HT1080 (cell line): ENCODE measurements around the gene GDF9. TPM values are rescaled to one million over a fixed set of nuclear protein-coding genes. Genes with fewer than 3 reads are reported as not detected.
"Not testable (repeated sequence)": the region's sequence is repeated elsewhere in the genome, so short reads cannot be mapped to it uniquely, and the experiment has no call there.

Experiments used
- DNase-seq: peaks from one replicate; pipeline ENCODE4 v3.0.0-alpha.2; 2015; ENCODE audit warnings: low read depth
- total RNA-seq: library from RNA; depleted of rRNA; stranded (reverse); fragments of >200 nt; shearing (Covaris generic); gene quantifications from 2 replicates; pipeline ENCODE4 v1.2.3, GENCODE V29; 2014

Gene GDF9
- total RNA-seq, 1 experiment from 2014 or later = 0.21 TPM

DNA sequence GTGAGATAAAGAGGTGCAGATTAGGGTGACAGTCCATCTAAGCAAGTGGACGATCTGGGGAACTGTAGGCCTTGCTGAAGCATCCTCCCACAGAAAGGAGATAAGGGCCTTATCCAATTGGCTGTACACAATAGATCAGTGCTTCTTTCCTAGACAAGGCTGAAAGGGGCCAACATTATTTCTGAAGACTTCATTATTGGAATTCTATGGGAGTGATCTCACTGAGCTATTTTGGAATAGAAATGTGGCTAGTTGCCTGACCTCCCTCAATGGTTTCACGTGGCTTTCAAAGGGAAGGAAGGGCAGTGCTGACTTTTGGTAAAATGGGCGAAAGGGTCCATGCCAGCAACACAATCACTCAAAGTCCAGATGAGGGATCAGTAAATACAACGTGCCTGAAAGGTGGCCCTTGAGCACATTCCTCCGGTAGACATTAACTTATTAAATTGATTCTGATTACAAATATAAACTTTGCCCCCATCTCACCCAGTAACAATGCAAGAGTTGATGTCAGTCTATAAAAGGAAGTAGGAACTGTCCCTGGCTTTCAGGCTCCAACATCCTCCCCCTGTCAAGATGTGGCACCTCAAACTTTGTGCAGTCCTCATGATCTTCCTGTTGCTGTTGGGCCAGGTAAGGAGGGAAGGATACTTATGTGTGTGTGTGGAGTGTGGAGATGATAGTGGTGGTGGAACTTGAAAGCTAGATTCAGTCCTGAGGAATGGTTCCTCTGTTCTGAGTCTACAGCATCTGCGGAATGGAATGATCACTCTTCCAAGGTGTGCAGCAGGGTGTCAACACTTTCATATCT, 7.1 kb upstream of the GDF9 start, which contains the start of gene LEAP2:
Gene LEAP2 (plus strand): TSS at position 550 of the 811 bp plus-strand sequence. CDS start 27 bp downstream, at position 577.
- no peak for DNase-seq

- no peak for DNase-seq
These were observed 6.5 kb upstream of the GDF9 start for GRCh38 chr5:132872788-132873118.

DNA sequence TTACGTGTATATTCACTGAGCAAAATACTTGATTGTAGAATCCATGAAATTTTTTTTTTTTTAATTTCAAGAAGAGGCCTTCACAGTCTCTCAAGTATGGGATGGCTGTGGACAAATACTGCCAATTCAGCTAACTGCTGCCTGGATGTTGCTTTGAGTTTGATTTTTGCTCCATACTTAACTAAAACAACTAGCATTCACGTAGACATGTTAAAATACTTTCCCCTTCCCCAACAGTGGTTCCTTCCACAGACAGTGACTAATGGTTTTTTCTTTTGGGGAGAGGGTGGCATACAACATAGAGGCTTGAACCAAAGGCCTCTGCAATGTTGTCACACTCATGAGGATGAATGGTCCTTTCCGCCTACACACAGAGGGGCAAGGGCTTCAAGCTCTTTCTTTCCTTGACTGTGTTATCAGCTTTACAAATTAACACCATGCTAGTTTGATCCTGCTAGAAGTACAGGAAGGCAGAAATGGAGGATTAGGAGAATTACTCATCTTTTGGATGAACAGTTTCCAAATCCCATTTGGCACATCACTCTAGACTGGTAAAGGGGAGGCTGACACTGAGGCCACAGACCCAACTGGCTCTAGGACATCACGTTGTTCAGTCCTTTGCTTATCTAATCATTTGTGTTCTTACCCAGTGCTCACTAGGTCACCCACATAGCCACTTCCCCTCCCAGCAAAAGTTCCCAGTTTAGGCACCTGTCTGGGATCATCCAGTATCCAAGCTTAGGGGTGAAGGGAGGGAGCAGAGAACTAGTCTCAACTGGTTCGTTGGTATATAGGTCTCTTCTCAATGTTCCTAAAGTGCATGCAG, 5.4 kb upstream of the GDF9 start:
- DNase-seq = no peak

- no peak for DNase-seq
These were observed 4.5 kb upstream of the GDF9 start for GRCh38 chr5:132870801-132871200.

DNA sequence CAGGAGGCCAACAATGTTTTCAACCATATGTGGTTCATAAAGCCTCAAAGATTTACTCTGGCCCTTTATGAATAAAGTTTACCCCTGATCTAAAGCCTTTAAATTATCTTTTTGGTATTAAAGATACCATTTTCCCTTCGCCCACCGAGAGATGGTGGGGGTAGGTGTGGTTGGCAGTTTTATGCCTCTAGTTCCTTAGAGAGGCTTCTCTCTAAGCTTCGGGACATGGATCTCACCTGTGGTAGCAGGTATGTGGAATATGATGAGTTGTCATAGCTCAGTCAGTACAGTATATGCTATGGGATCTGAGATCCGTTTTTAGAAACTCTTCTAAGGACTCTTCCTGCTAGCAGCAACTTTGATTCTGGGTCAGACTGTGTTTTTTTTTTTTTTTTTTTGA, 2.5 kb upstream of the GDF9 start:
- DNase-seq = no peak

DNA sequence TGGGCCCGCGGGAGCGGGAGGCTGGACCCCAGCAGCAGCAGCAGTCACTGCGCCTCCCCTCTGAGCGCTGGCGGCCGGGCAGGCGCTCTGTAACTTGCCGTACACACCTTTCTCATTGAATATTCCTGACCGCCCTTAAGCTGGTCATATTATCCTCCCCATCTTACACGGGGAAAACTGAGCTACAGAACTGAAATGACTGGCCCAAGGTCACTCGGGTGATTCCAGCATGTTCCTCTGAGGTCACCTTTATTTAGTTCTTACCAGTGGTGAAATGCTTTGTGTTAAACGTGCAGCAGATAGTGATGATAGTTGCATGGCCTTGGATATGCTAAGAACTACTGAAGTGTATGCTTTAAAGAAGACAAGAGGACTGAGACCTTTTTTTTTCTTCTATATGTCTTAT, 780 bp upstream of the GDF9 start:
- DNase-seq = no peak

- no peak for DNase-seq
These were observed 464 bp downstream of the GDF9 start for GRCh38 chr5:132865668-132866341.

DNA sequence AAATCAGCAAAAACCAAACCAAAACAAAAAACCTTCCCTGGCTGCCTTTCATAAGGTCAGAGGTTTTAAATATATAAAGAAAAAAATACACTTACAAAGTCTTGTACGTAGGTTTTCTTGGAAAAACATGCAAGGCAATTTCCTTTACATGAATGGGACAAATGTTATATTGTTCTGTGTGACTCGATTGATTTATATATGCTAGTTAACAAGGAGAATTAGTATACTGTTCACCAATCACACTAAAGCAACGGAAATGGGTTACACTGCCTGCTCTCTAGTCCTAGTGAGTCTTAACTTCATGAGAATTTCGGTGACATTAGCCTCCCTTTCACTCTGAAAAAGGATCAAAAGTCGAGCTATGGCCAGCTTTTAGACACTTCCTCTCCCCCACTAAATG, 5.5 kb downstream of the GDF9 start:
- DNase-seq = no peak

DNA sequence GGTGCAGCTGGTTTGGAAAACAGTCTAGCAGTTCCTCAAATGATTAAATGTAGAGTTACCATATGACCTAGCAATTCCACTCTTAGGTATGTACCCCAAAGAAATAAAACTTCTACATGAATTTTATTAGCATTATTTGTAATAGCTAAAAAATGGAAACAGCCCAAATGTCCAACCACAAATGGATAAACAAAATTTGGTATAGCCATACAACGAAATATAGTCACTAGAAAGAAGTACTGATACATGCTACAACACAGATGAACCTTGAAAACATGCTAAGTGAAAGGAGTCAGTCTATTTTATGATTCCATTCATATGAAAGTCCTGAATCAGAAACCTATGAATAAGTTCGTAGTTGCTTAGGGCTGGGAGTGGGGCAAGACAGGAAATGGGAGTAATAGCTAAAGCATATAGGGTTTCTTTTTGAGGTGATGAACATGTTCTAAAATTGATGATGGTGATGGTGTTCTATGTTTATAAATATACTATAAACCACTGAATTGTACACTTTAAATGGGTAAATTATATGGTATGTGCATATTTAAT, 6.3 kb downstream of the GDF9 start:
- peak; percentile 27 for DNase-seq

GRCh38 chr5:132856011-132856410, 10.3 kb downstream of the GDF9 start:
- DNase-seq = no peak

- not testable (repeated sequence) for DNase-seq
These were observed 11.3 kb downstream of the GDF9 start for GRCh38 chr5:132854992-132855391.

- no peak for DNase-seq
These were observed 12.0 kb downstream of the GDF9 start for GRCh38 chr5:132854301-132854700.

DNA sequence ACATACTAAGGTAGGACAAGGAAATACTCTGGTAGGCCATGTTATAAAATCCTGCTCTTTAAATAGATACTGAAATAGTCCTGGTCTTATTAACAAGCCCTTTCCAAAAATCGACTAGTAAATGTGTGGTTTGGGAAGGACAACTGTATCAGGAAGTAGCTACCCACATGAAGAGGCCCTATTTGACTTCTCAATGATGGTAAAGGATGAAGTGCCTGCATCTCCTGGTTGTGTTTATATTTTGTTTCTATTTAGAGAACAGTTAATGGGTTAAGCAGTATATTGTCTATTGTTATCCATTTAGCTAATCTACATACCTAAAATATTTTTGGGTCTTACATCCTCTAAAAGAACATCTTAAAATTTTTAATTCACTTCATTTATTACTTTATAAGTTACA, 12.5 kb downstream of the GDF9 start:
- no peak for DNase-seq

- DNase-seq = no peak
These were observed 12.9 kb downstream of the GDF9 start for GRCh38 chr5:132853323-132853722.

- peak; percentile 57 for DNase-seq
These were observed 16.2 kb downstream of the GDF9 start for GRCh38 chr5:132850066-132850465.

DNA sequence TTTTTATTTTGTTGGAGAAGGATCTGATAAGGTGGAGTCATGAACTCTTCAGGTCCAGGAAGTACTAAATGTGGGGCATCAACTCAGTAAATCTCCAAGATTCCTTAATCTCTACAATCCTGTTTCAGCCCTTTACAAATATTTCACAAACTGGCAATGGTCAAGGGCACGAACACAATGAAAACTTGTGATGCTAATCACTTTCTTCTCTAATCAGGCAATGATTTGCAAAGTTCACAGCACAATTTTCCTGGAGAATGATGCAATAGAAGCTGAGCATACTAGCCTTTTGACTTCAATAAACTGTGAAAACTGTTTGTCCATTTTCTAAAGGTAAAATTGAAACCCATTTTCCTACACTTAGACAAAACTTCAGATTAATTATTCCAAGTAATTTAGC, 16.9 kb downstream of the GDF9 start:
- no peak for DNase-seq

- DNase-seq = no peak
These were observed 18.0 kb downstream of the GDF9 start for GRCh38 chr5:132848270-132848669.

GRCh38 chr5:132841305-132841704, 25.0 kb downstream of the GDF9 start:
- DNase-seq = peak; percentile 60

GRCh38 chr5:132840896-132841295, 25.4 kb downstream of the GDF9 start:
- DNase-seq = no peak

- no peak for DNase-seq
These were observed 26.0 kb downstream of the GDF9 start for GRCh38 chr5:132840313-132840712.

GRCh38 chr5:132839426-132840301, 26.6 kb downstream of the GDF9 start:
- peak; percentile 46 for DNase-seq
